ENCODE results near the gene SPACA9. TPM values are rescaled to one million over a fixed set of nuclear protein-coding genes. Genes with fewer than 3 reads are reported as not detected.

Gene SPACA9
- polyA plus RNA-seq, 2 donors: 6.3 to 6.5 TPM

GRCh38 chr9:132923346-132923902 lies 44.7 kb downstream of the SPACA9 start:
- H3K36me3 ChIP-seq (ENCODE audit: control insufficient read depth in 2 of 2, insufficient read depth in 2 of 2, low read length in 1 of 2): peaks cover 21 to 24% of the 10 kb centered on the region in 2 donors
- no peaks in the 10 kb centered on the region for H3K9me3 ChIP-seq (ENCODE audit: control insufficient read depth in 2 of 2, insufficient read depth in 1 of 2, low read depth in 1 of 2, low read length in 1 of 2)
- 76 to 83% methylated on average over 9 of the region's 9 CpGs for WGBS, 2 donors
- no peak overlapping the region for H3K4me3 ChIP-seq (ENCODE audit: low read depth in 1 of 2, low read length in 2 of 2)
- no peaks in the 10 kb centered on the region for H3K4me1 ChIP-seq (ENCODE audit: control insufficient read depth in 2 of 2, insufficient read depth in 2 of 2, low read length in 1 of 2)
- H3K27ac ChIP-seq (ENCODE audit: low read depth in 2 of 2, low read length in 1 of 2): peak overlapping the region in 1 of 2 donors; percentile 30
- H3K27me3 ChIP-seq (ENCODE audit: control insufficient read depth in 1 of 2, insufficient read depth in 2 of 2, low read length in 2 of 2): no peaks in the 10 kb centered on the region

- Histone ChIP-seq H3K4me3 (ENCODE audit: low read depth in 1 of 2, low read length in 2 of 2) (no peak overlapping the region), H3K36me3 (ENCODE audit: control insufficient read depth in 2 of 2, insufficient read depth in 2 of 2, low read length in 1 of 2) (peaks cover 9 to 12% of the 10 kb centered on the region in 2 donors), H3K4me1 (ENCODE audit: control insufficient read depth in 2 of 2, insufficient read depth in 2 of 2, low read length in 1 of 2) (no peaks in the 10 kb centered on the region), H3K27me3 (ENCODE audit: control insufficient read depth in 1 of 2, insufficient read depth in 2 of 2, low read length in 2 of 2) (no peaks in the 10 kb centered on the region), H3K9me3 (ENCODE audit: control insufficient read depth in 2 of 2, insufficient read depth in 1 of 2, low read depth in 1 of 2, low read length in 1 of 2) (no peaks in the 10 kb centered on the region), H3K27ac (ENCODE audit: low read depth in 2 of 2, low read length in 1 of 2) (no peak overlapping the region)
- 84 to 94% methylated on average over 7 of the region's 7 CpGs for WGBS, 2 donors
Observed at GRCh38 chr9:132927704-132928103, 49.0 kb downstream of the SPACA9 start.

- no peaks in the 10 kb centered on the region for H3K27me3 ChIP-seq (ENCODE audit: control insufficient read depth in 1 of 2, insufficient read depth in 2 of 2, low read length in 2 of 2)
- H3K9me3 ChIP-seq (ENCODE audit: control insufficient read depth in 2 of 2, insufficient read depth in 1 of 2, low read depth in 1 of 2, low read length in 1 of 2): no peaks in the 10 kb centered on the region
- no peak overlapping the region for H3K4me3 ChIP-seq (ENCODE audit: low read depth in 1 of 2, low read length in 2 of 2)
- peaks cover 0 to 2% of the 10 kb centered on the region in 2 donors for H3K4me1 ChIP-seq (ENCODE audit: control insufficient read depth in 2 of 2, insufficient read depth in 2 of 2, low read length in 1 of 2)
- H3K27ac ChIP-seq (ENCODE audit: low read depth in 2 of 2, low read length in 1 of 2): no peak overlapping the region
- peaks cover 7 to 9% of the 10 kb centered on the region in 2 donors for H3K36me3 ChIP-seq (ENCODE audit: control insufficient read depth in 2 of 2, insufficient read depth in 2 of 2, low read length in 1 of 2)
- WGBS, 2 donors: 83 to 86% methylated on average over 9 of the region's 9 CpGs
Observed at GRCh38 chr9:132931178-132931735, 52.6 kb downstream of the SPACA9 start.

GRCh38 chr9:132935026-132935425 lies 56.3 kb downstream of the SPACA9 start:
- Histone ChIP-seq H3K9me3 (ENCODE audit: control insufficient read depth in 2 of 2, insufficient read depth in 1 of 2, low read depth in 1 of 2, low read length in 1 of 2) (no peaks in the 10 kb centered on the region), H3K4me3 (ENCODE audit: low read depth in 1 of 2, low read length in 2 of 2) (no peak overlapping the region), H3K27me3 (ENCODE audit: control insufficient read depth in 1 of 2, insufficient read depth in 2 of 2, low read length in 2 of 2) (no peaks in the 10 kb centered on the region), H3K36me3 (ENCODE audit: control insufficient read depth in 2 of 2, insufficient read depth in 2 of 2, low read length in 1 of 2) (peaks cover 0 to 2% of the 10 kb centered on the region in 2 donors), H3K27ac (ENCODE audit: low read depth in 2 of 2, low read length in 1 of 2) (no peak overlapping the region), H3K4me1 (ENCODE audit: control insufficient read depth in 2 of 2, insufficient read depth in 2 of 2, low read length in 1 of 2) (peaks cover 3 to 4% of the 10 kb centered on the region in 2 donors)
- 86 to 88% methylated on average over 6 of the region's 6 CpGs for WGBS, 2 donors

GRCh38 chr9:132937463-132937901 lies 58.8 kb downstream of the SPACA9 start:
- H3K36me3 ChIP-seq (ENCODE audit: control insufficient read depth in 2 of 2, insufficient read depth in 2 of 2, low read length in 1 of 2): peaks cover 0 to 2% of the 10 kb centered on the region in 2 donors
- no peaks in the 10 kb centered on the region for H3K27me3 ChIP-seq (ENCODE audit: control insufficient read depth in 1 of 2, insufficient read depth in 2 of 2, low read length in 2 of 2)
- WGBS, 2 donors: 86 to 87% methylated on average over 7 of the region's 7 CpGs
- H3K4me3 ChIP-seq (ENCODE audit: low read depth in 1 of 2, low read length in 2 of 2): no peak overlapping the region
- H3K27ac ChIP-seq (ENCODE audit: low read depth in 2 of 2, low read length in 1 of 2): no peak overlapping the region
- no peaks in the 10 kb centered on the region for H3K9me3 ChIP-seq (ENCODE audit: control insufficient read depth in 2 of 2, insufficient read depth in 1 of 2, low read depth in 1 of 2, low read length in 1 of 2)
- peaks cover 3 to 4% of the 10 kb centered on the region in 2 donors for H3K4me1 ChIP-seq (ENCODE audit: control insufficient read depth in 2 of 2, insufficient read depth in 2 of 2, low read length in 1 of 2)

- 94 to 95% methylated on average over 1 of the region's 1 CpG for WGBS, 2 donors
- H3K4me3 ChIP-seq (ENCODE audit: low read depth in 1 of 2, low read length in 2 of 2): no peak overlapping the region
- peaks cover 3 to 6% of the 10 kb centered on the region in 2 donors for H3K4me1 ChIP-seq (ENCODE audit: control insufficient read depth in 2 of 2, insufficient read depth in 2 of 2, low read length in 1 of 2)
- no peak overlapping the region for H3K27ac ChIP-seq (ENCODE audit: low read depth in 2 of 2, low read length in 1 of 2)
- no peaks in the 10 kb centered on the region for H3K9me3 ChIP-seq (ENCODE audit: control insufficient read depth in 2 of 2, insufficient read depth in 1 of 2, low read depth in 1 of 2, low read length in 1 of 2)
- H3K36me3 ChIP-seq (ENCODE audit: control insufficient read depth in 2 of 2, insufficient read depth in 2 of 2, low read length in 1 of 2): no peaks in the 10 kb centered on the region
- H3K27me3 ChIP-seq (ENCODE audit: control insufficient read depth in 1 of 2, insufficient read depth in 2 of 2, low read length in 2 of 2): no peaks in the 10 kb centered on the region
Observed at GRCh38 chr9:132939169-132939568, 60.5 kb downstream of the SPACA9 start.

Other genes starting within 250 kb of the SPACA9 start
- 1 to 10 TPM; 6.6 to 8.0 TPM for gene DDX31, start 208.9 kb upstream of the SPACA9 start, polyA plus RNA-seq
- 1 to 10 TPM; 2.1 to 3.8 TPM for gene GTF3C4, start 208.4 kb upstream of the SPACA9 start, polyA plus RNA-seq
- gene AK8, start 614 bp upstream of the SPACA9 start, polyA plus RNA-seq: under 1 TPM; 0.39 to 0.58 TPM
- gene TSC1, start 65.7 kb downstream of the SPACA9 start, polyA plus RNA-seq: 10 to 100 TPM in 1 of 2 donors, 1 to 10 TPM in 1; 8.9 to 14.3 TPM
- under 1 TPM; 0.02 TPM for gene GFI1B, start 99.8 kb downstream of the SPACA9 start, polyA plus RNA-seq
- 10 to 100 TPM; 46.3 to 64.0 TPM for gene GTF3C5, start 152.1 kb downstream of the SPACA9 start, polyA plus RNA-seq
- 1 to 10 TPM; 2.1 to 3.3 TPM for gene CEL, start 183.1 kb downstream of the SPACA9 start, polyA plus RNA-seq
- gene RALGDS, start 242.3 kb downstream of the SPACA9 start, polyA plus RNA-seq: 10 to 100 TPM; 47.8 to 67.9 TPM

Data from esophagus (tissue), 2 donors.